Ammon's horn (tissue), 1 donor: Measurements from ENCODE around the gene TMEM245.

Experiments
- DNase-seq: peaks from one replicate; pipeline ENCODE4 v3.0.0-alpha.2; 2016; ENCODE audit warnings: low spot score

The TMEM245 gene

DNA sequence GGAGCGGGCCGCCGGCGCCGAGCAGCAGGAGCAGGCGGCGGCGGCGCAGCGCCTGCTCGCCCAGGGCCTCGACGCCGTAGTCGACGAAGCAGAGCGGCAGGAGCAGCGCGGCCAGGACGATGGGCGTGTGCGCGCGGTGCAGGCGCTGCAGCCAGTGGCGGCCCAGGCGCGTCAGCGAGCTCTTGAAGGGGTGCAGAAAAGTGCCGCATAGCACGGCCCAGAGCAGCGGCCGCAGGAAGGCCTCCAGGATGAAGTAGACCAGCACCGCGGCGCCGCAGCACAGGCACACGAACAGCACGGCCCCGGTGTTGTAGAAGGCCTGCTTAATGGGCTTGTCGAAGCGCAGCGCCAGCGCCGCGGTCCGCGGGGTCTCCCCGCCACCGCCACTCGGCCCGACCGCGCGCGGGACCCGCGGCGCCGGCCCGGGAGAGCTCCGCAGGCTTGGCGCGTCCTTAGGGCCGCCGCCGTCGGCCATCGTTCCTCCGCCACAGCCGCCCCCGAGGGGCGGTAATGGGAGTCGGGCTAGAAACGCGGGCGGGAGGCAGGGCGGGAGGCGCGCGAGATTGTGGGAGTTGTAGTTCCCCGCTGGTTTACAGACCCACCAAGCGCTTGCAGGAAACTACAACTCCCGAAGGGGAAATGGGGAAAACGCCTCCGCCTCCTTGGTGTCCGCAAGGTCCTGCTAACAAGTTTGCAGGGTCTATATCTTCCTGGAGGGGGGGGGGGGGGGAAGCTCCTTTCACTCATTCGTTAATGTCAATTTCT is at the start of gene TMEM245:
Gene TMEM245, minus strand, starts transcription at position 509 of the 765 bp plus-strand sequence. Its CDS starts 34 bp downstream, at position 475.
- DNase-seq, result peak; percentile 99

DNA sequence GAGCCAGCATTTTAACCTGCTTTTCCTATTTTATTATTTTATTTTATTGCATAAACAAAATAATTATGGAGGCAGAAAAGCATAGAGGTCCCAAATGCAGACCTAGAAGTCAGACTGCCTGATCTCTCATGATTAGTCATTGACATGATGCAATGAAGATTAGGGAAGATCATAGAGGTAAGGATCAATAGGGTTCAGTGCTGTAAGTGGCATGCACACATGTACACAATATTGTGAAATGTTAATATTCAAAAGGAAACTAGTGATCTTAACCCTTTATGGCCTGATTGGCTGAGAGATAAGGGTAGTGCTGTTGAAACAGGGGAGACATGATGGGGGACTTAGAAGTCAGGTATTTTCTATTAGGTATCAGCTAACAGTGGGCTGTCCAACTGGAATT is 48.4 kb upstream of the TMEM245 start:
- DNase-seq, result no peak

DNA sequence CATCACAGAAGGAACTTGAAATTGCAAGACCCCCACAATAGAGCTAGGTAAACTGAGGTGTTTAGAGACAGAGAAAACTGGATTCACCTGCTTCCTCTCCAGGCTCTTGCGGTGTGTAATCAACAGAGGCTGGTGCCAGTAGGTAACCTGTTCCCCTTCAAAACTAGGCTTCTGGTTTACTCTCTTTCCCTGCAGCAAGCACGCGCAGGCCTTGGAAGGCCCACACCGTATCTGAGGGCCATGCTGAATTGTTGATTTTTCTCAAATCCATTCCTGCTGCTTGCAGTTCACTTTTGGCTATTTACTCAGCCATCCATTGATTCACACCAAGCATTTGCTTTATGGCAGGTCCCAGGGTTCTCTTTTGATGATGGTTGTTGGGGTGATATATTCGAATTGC is 48.0 kb upstream of the TMEM245 start:
- DNase-seq, result no peak

DNA sequence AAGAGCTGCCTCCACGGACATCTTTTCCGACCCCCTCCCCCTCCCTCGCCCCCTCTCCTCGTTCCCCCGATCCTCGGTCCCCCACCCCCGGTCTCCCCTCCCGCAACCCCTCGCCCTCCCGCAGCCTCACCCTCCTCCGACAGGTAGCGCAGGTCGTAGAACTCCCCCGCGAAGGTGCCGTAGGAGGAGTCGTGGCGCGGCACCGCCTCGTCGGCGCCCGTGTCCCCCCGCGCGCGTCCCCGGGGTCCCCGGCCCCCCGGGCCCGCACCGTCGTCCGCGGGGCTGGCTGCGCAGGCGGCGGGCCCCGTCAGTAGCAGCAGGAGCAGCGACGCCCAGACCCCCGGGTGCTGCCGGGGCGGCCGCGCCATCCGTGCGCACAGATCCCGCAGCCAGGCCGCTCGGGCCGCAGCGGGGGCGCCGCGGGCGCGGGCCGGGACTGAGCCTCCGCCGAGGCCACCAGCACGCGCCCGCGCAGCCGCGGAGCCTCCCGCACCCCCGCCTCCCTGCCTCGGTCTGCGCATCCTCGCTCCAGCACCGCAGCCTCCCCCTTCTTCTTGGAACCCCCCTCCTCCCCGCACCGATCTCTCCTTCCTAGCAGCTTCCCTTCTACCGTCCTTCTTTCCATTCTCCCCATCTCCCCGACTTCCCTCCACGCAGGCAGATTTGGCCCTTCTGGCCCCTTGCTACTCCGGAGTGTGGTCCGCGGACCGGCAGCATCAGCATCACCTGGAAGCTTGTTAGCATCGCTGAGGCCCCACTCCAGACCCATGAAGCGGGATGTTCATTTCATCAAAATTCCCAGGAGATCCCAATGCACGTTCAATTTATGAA is 47.2 kb upstream of the TMEM245 start, which contains the start of gene FRRS1L:
Gene FRRS1L, minus strand, starts transcription at position 479 of the 831 bp plus-strand sequence. Its CDS starts 111 bp downstream, at position 368.
- peak; percentile 69 for DNase-seq

- no peak for DNase-seq
Measured at GRCh38 chr9:109166171-109166770, 46.5 kb upstream of the TMEM245 start.

GRCh38 chr9:109164042-109164441 is 44.3 kb upstream of the TMEM245 start:
- no peak for DNase-seq

GRCh38 chr9:109163194-109163593 is 43.4 kb upstream of the TMEM245 start:
- DNase-seq, result no peak

- DNase-seq, result no peak
Measured at GRCh38 chr9:109162677-109163076, 42.9 kb upstream of the TMEM245 start.

DNA sequence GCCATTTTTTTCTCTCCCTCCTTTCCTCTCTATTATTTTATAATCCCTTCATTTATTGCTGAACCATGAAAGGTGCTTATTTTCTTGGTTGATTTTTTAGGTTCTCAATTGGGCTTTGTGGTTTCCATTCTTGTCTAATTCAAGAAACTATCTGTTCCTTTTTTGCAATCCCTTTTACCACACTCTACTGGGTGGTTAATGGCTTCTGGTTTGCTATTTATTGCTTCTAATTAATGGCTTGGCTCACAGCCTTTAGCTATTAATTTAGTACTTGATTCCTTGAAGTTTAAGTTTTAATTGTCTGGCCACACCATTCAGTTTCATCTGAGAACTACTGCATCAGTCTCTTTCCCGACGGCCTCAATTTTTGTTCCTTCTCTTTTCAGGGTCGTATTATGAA is 41.7 kb upstream of the TMEM245 start:
- no peak for DNase-seq

- DNase-seq, result no peak
Measured at GRCh38 chr9:109159583-109159982, 39.8 kb upstream of the TMEM245 start.

GRCh38 chr9:109158651-109159050 is 38.9 kb upstream of the TMEM245 start:
- no peak for DNase-seq

DNA sequence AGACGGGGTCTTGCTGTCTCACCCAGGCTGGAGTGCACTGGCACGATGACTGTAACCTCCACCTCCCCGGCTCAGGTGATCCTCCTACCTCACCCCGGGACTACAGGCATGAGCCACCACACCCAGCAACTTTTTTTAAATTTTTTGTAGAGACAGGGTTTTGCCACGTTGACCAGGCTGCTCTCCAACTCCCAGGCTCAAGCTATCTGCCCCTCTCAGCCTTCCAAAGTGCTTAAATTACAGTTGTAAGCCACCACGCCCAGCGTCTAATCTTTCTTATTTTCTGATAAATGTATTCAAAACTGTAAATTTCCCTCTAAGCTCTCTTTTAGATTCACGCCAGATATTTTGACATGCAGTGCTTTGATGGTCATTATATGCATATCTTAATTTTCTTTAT is 37.0 kb upstream of the TMEM245 start:
- no peak for DNase-seq

DNA sequence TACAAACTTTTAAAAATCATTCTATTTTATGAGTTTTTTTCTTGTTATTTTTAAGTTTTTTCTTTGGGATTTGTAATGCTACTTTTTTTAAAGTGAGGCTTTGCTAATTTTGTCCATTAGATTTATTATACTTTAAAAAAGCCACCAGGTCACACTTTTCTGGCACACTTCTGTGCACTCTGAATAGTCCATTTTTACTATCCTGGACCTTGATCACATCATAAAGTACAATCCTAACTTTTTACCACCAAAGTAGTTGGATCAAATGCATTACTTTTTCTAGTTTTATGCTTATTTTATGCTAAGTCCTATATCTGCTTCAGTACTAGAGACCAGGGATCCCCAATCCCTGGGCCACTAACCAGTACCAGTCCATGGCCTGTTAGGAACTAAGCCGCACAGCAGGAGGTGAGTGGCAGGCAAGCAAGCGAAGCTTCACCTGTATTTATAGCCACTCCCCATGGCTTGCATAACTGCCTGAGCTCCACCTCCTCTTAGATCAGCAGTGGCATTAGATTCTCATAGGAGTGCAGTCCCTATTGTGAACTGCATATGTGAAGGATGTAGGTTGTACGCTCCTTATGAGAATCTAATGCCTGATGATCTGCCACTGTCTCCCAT is 31.3 kb upstream of the TMEM245 start:
- no peak for DNase-seq

DNA sequence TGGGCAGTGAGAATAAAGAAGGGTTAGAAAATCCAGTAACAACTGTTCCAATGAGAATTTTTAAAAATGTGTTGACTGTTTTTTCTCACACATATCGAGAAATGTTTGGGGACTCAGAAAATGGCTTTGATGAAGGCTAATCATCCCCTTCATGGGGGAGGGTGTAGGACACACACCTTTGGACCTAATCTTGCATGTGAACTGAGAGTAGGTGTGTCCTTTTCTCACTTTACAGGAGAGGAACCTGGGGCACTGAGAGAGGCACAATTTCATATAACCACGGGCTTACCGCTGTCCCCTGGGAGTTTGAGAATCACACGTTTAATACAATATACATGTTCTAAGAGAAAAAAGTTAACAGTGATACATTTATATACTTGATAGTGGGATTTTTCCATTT is 30.0 kb upstream of the TMEM245 start:
- DNase-seq, result no peak

DNA sequence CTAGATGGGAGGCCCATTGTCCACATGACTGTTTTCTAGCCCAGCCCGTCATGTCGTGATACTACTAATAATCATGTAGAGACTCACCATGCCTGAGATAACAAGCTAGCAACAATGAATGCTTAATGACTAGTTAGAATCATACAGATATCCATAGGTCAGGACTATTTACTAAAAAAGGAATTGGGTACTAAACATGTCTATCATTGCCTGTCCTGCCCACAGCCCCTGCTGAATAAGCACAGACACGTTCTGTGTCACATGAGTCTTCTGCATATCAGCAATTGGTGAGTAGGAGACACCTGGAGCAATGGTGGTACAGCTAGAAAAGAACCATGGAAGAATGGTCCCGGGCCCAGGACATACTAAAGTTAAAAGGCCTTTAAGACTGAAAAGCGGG is 29.3 kb upstream of the TMEM245 start:
- no peak for DNase-seq

DNA sequence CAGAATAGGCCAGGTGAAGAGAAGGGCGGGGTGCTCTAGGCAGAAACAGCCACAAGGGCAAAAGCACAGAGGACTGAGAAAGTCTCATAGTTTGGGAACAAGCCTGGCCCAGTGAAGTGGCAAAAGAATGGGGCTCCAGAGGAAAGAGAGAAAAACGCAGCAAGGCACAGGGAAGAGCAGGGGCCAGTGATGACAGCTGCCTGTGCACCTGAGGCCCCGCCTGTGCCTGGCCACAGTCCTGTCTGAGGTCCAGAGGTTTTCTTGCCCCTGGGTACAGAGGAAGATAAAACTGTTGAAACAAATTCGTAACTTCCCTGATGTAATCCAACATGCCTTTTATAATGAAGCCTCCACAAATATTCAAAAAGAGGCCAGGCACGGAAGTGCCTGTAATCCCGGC is 25.3 kb upstream of the TMEM245 start:
- DNase-seq, result no peak

DNA sequence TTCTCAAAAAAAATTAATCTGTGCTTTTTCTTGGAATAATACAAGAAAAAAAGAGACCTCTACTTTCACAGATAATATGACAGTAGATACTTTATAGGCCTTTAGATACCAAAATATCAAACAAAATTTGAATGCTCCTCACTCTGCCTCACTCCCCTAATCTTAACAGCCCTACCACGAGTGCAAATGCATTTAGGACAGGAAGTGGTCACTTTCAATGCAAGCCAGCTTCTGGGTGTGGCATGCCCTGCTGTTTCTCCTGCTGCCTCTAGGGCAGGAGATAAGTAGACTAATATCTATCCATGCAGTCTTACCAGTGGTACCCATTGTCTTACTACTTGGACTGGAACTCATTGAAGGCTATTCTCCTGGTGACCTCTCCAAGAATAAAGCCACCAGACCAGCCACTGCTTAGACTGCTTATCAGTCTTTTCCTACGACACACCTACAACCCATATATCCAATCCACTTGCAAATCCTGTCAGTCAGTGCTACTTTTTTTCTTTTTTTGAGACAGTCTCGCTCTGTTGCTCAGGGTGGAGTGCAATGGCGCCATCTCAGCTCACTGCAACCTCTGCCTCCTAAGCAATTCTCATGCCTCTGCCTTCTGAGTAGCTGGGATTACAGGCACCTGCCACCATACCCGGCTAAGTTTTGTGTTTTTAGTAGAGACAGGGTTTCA is 24.3 kb upstream of the TMEM245 start:
- DNase-seq, result no peak

DNA sequence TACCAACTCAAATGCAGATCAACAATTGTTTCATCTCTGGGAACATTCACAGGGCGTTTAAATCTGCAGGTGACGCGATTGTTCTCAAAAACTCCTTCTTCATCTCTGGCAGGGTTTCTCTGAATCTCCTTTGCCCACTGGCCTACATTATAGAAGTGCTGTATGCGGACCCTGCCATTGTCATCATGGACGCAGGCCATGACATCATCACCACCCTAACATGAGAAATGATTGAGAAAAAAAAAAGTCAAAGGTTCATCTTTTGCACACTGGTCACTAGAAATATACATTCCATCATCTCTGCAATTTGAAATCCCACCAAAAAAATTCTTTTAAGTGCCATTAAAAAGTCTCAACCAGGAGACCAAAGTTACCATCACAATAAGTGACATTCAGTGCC is 21.6 kb upstream of the TMEM245 start:
- no peak for DNase-seq

DNA sequence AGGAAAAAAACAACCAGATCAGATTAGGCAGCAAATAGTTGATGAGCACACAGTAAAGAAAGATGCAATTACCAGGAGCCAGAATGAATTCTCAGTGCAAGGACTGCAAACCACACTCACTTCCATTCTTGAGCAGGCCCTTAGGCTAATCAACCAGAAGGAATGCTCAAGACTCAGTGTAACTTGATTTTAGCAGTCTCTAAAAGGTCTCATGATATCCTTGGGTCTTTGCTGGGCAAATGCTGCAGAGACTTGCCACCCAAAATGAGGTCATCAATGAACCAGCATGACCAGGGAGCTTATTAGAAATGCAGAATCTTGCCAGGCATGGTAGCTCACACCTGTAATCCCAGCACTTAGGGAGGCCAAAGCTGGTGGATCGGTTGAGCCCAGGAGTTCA is 20.1 kb upstream of the TMEM245 start:
- DNase-seq, result no peak

GRCh38 chr9:109138421-109138820 is 18.7 kb upstream of the TMEM245 start:
- no peak for DNase-seq

- DNase-seq, result no peak
Measured at GRCh38 chr9:109134167-109134578, 14.4 kb upstream of the TMEM245 start.

- DNase-seq, result no peak
Measured at GRCh38 chr9:109133533-109133932, 13.8 kb upstream of the TMEM245 start.
